Myocyte (in vitro differentiated cells): ENCODE data around the gene NAB1. TPM values are rescaled to one million over a fixed set of nuclear protein-coding genes. Genes with fewer than 3 reads are reported as not detected.
A peak's percentile ranks its signal among the peaks of the same experiment; 100 is the strongest.
"Not testable (repeated sequence)": the region's sequence is repeated elsewhere in the genome, so short reads cannot be mapped to it uniquely, and the experiment has no call there.

Source experiments
- DNase-seq: peaks from one replicate; pipeline ENCODE4 v3.0.0-alpha.2; 2012; ENCODE audit warnings: low read depth
- polyA plus RNA-seq: library from polyadenylated mRNA; unstranded; fragments of >200 nt; gene quantifications from one replicate; pipeline ENCODE4 v1.2.1, GENCODE V29; 2012; ENCODE audit warnings: missing spikeins
- total RNA-seq: library from RNA; depleted of rRNA; stranded (reverse); fragments of >200 nt; gene quantifications from 2 replicates; pipeline ENCODE4 v1.2.3, GENCODE V29; 2014

NAB1 gene
- total RNA-seq: 35.2 and 43.7 TPM in 2 replicates
- 15.3 TPM for polyA plus RNA-seq

- DNase-seq: peak; percentile 49
These were observed at the start of gene NAB1 for GRCh38 chr2:190649035-190649797. TSS of gene NAB1 (plus strand) at chr2:190649083. CDS start at chr2:190659177, 10,094 bp downstream.

GRCh38 chr2:190599546-190600220 lies 49.2 kb upstream of the NAB1 start:
- DNase-seq: no peak

- DNase-seq: no peak
These were observed 48.4 kb upstream of the NAB1 start for GRCh38 chr2:190600293-190601103.

GRCh38 chr2:190603374-190603773 lies 45.5 kb upstream of the NAB1 start:
- peak; percentile 15 for DNase-seq

- DNase-seq: peak; percentile 89
These were observed 41.8 kb upstream of the NAB1 start for GRCh38 chr2:190607014-190607597.

- peak; percentile 66 for DNase-seq
These were observed 41.1 kb upstream of the NAB1 start for GRCh38 chr2:190607657-190608357.

- not testable (repeated sequence) for DNase-seq
These were observed 40.0 kb upstream of the NAB1 start for GRCh38 chr2:190608863-190609262.

- not testable (repeated sequence) for DNase-seq
These were observed 39.5 kb upstream of the NAB1 start for GRCh38 chr2:190609397-190609796.

- DNase-seq: not testable (repeated sequence)
These were observed 38.4 kb upstream of the NAB1 start for GRCh38 chr2:190610528-190610927.

- DNase-seq: no peak
These were observed 33.2 kb upstream of the NAB1 start for GRCh38 chr2:190615555-190616200.

GRCh38 chr2:190618030-190618429 lies 30.9 kb upstream of the NAB1 start:
- no peak for DNase-seq

- no peak for DNase-seq
These were observed 23.2 kb upstream of the NAB1 start for GRCh38 chr2:190625691-190626090.

- DNase-seq: no peak
These were observed 22.2 kb upstream of the NAB1 start for GRCh38 chr2:190626641-190627210.

GRCh38 chr2:190627448-190628412 lies 21.2 kb upstream of the NAB1 start:
- DNase-seq: peak; percentile 76

GRCh38 chr2:190628591-190629319 lies 20.1 kb upstream of the NAB1 start:
- DNase-seq: no peak

- DNase-seq: no peak
These were observed 14.5 kb upstream of the NAB1 start for GRCh38 chr2:190634381-190634780.

- no peak for DNase-seq
These were observed 13.1 kb upstream of the NAB1 start for GRCh38 chr2:190635781-190636180.

- peak; percentile 42 for DNase-seq
These were observed 12.5 kb upstream of the NAB1 start for GRCh38 chr2:190636361-190636760.
